Endodermal cell (in vitro differentiated cells): ENCODE measurements around the gene SPNS3. TPM values are rescaled to one million over a fixed set of nuclear protein-coding genes. Genes with fewer than 3 reads are reported as not detected.

ENCODE experiments used
- DNase-seq: peaks from one replicate; pipeline ENCODE4 v3.0.0-alpha.2; 2017
- H3K27ac ChIP-seq: 2 replicates; pipeline ENCODE4 v1.5.1; 2013; ENCODE audit warnings: mild to moderate bottlenecking, low read depth, low read length, moderate library complexity
- H3K27me3 ChIP-seq: 2 replicates; pipeline ENCODE4 v1.6.1; 2013; ENCODE audit warnings: mild to moderate bottlenecking, low read length, moderate library complexity; ENCODE audit not compliant: insufficient read depth, control insufficient read depth, poor library complexity, severe bottlenecking
- H3K36me3 ChIP-seq: 2 replicates; pipeline ENCODE4 v1.7.0; 2013; ENCODE audit warnings: mild to moderate bottlenecking, low read length, moderate library complexity; ENCODE audit not compliant: control insufficient read depth, insufficient read depth
- H3K4me1 ChIP-seq: one replicate; pipeline ENCODE4 v1.7.0; 2013; ENCODE audit warnings: low read length; ENCODE audit not compliant: control insufficient read depth, insufficient read depth
- H3K4me3 ChIP-seq: 2 replicates; pipeline ENCODE4 v1.5.1; 2013; ENCODE audit warnings: mild to moderate bottlenecking, low read length, moderate library complexity
- H3K9ac ChIP-seq: 2 replicates; pipeline ENCODE4 v1.6.1; 2013; ENCODE audit warnings: mild to moderate bottlenecking, low read length, moderate library complexity; ENCODE audit not compliant: poor library complexity, severe bottlenecking; ENCODE audit errors: extremely low read depth
- H3K9me3 ChIP-seq: 2 replicates; pipeline ENCODE4 v1.6.1; 2013; ENCODE audit warnings: mild to moderate bottlenecking, low read length, moderate library complexity; ENCODE audit not compliant: control insufficient read depth
- H3K27ac Mint-ChIP-seq: 2 replicates; pipeline ENCODE4 v1.8.0; 2020; ENCODE audit warnings: mixed read lengths
- H3K27me3 Mint-ChIP-seq: 2 replicates; pipeline ENCODE4 v1.8.0; 2021; ENCODE audit warnings: mild to moderate bottlenecking, mixed read lengths; ENCODE audit not compliant: insufficient read depth
- H3K36me3 Mint-ChIP-seq: 2 replicates; pipeline ENCODE4 v1.8.0; 2020; ENCODE audit warnings: low read depth, mixed read lengths
- H3K4me1 Mint-ChIP-seq: 2 replicates; pipeline ENCODE4 v1.8.0; 2020; ENCODE audit warnings: mixed read lengths
- H3K4me3 Mint-ChIP-seq: 2 replicates; pipeline ENCODE4 v1.8.0; 2020; ENCODE audit warnings: mild to moderate bottlenecking, moderate library complexity, mixed read lengths
- H3K9me3 Mint-ChIP-seq: 2 replicates; pipeline ENCODE4 v1.8.0; 2020; ENCODE audit warnings: mild to moderate bottlenecking, mixed read lengths
- WGBS, 2 experiments: methylation state at CpG; one replicate each; pipeline versions ENCODE4 v1.1.5 to v1.1.7; 2013; ENCODE audit warnings: missing lambda C conversion rate in 2 of 2, mixed read lengths in 1 of 2; ENCODE audit not compliant: insufficient coverage in 1 of 2, insufficient read length in 1 of 2; 5-methylcytosine and 5-hydroxymethylcytosine counted together
- total RNA-seq, 2 donors: library from RNA; stranded (reverse); fragmentation: NEBNext Ultra II Directional in 1 of 2; extraction: Animal tissue kit (Norgen Biotek cat#: 25700) in 1 of 2; gene quantifications; 2 replicates in 1 of 2; 3 replicates in 1 of 2; pipeline ENCODE4 v1.2.1, GENCODE V29; 2021
- TF ChIP-seq, protein P1 (sequence below): fragments of 200-600 bp; sonication (generic); conservative IDR thresholded peaks from 2 replicates; pipeline ENCODE4 v1.5.0; 2021; ENCODE audit warnings: antibody characterized with exemption, mild to moderate bottlenecking

SPNS3 gene
- total RNA-seq, 2 donors from 2014 or later: not detected

DNA sequence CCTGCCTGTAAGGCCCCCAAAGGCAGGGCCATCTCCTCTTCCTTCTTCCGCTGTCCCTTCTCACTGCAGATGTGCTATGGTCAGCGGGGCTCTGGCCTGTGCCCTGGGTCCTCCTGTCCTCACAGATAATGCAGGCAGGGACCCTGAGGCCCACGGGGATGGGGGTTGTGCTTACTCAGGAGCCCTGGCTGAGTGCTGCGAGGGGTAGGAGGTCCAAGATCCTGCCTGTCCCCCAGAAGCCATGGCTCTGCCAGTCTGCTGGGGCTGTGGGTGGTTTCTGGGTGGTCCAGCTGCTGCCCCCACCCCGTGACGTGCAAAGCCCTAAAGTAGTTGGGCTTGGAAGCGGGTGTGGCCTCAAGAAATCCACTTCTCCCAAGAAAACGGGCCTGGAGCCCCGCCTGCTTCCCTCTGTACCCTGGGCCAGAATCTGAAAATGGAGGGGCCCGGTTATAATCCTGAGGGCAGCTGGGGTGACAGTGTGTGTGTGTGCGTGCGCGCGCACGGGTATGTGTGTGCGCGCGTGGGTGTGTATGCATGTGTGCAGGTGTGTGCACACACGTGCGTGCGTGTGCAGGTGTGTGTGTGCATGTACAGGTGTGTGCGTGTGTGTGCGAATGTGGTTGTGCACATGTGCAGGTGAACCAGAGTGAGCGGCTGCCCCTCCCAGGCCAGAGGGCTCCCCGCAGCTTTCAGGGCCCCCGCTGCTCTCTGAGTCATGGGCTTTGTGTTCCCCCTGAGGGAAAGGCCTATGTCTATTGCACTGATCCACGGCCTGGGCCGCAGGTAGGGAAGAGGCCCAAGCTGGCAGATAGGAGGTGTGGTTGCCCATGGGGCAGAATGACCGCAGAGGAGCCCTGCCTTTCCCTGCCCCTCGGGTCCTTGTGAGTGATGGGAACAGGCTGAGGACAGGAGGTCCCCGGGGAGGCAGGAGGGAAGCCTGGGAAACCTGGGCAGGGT, 78.7 kb downstream of the SPNS3 start:
- Histone ChIP-seq H3K36me3 (no peaks in the 10 kb centered on the region), H3K27me3 (no peaks in the 10 kb centered on the region), H3K4me1 (no peaks in the 10 kb centered on the region), H3K4me3 (no peak overlapping the region), H3K9ac (no peak overlapping the region), H3K9me3 (no peaks in the 10 kb centered on the region), H3K27ac (no peak overlapping the region)
- TF ChIP-seq, protein P1, sequence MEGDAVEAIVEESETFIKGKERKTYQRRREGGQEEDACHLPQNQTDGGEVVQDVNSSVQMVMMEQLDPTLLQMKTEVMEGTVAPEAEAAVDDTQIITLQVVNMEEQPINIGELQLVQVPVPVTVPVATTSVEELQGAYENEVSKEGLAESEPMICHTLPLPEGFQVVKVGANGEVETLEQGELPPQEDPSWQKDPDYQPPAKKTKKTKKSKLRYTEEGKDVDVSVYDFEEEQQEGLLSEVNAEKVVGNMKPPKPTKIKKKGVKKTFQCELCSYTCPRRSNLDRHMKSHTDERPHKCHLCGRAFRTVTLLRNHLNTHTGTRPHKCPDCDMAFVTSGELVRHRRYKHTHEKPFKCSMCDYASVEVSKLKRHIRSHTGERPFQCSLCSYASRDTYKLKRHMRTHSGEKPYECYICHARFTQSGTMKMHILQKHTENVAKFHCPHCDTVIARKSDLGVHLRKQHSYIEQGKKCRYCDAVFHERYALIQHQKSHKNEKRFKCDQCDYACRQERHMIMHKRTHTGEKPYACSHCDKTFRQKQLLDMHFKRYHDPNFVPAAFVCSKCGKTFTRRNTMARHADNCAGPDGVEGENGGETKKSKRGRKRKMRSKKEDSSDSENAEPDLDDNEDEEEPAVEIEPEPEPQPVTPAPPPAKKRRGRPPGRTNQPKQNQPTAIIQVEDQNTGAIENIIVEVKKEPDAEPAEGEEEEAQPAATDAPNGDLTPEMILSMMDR: no peak
- WGBS, 2 experiments: 94 to 96% methylated on average over 18 to 31 of the region's 31 CpGs
- no peak overlapping the region for H3K27ac Mint-ChIP-seq
- H3K27me3 Mint-ChIP-seq: peaks cover 9% of the 10 kb centered on the region
- no peaks in the 10 kb centered on the region for H3K36me3 Mint-ChIP-seq
- H3K4me1 Mint-ChIP-seq: no peaks in the 10 kb centered on the region
- H3K4me3 Mint-ChIP-seq: no peak overlapping the region
- DNase-seq: no peak
- no peaks in the 10 kb centered on the region for H3K9me3 Mint-ChIP-seq

DNA sequence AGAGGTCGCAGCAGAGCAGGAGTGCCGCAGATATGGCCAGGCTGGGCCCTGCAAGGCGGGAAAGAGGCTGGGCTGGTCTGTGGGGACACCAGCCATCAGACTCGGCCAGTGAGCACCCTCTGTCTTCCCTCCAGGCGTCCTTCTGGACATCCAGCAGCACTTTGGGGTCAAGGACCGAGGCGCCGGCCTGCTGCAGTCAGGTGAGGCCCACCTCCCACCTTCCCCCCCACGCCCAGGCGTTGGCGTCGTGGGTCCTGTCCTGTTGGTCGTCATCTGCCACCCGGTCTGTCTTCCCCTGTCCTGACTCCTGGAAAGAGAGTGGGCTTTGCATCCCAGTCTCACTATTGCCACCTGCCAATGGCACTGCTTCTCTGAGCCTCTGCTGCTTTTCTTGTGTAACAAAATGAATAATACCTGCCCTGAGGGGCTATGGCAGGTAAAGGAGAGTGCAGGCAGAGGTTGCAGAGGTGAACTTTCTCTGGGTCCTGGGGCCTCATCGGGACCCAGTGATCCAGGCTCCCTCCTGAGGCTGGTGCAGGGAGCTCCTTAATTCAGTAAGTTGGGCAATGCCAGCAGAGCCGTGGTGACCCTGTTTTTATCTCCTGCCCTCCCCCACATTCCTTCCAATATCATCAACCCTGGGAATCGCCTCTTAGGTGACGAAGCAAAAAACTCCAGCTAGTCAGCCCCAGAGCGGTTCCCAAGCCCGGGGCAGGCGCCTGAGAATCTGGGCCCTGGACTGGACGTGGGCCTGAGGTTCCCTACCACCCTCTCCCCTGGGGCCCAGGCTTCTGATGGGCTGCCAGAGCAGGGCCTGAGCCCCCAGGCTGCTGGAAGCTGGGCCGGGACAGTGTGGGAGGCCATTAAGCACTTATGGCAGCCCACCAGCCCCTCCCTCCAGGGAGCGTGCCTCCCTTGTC, 79.6 kb downstream of the SPNS3 start:
- TF ChIP-seq, protein P1: peak; percentile 25
- no peaks in the 10 kb centered on the region for H3K27me3 ChIP-seq
- H3K4me3 Mint-ChIP-seq: no peak overlapping the region
- H3K4me3 ChIP-seq: no peak overlapping the region
- no peaks in the 10 kb centered on the region for H3K9me3 ChIP-seq
- DNase-seq: no peak
- no peaks in the 10 kb centered on the region for H3K9me3 Mint-ChIP-seq
- 91 to 93% methylated on average over 11 to 24 of the region's 24 CpGs for WGBS, 2 experiments
- peaks cover 9% of the 10 kb centered on the region for H3K27me3 Mint-ChIP-seq
- no peaks in the 10 kb centered on the region for H3K4me1 ChIP-seq
- no peaks in the 10 kb centered on the region for H3K4me1 Mint-ChIP-seq
- H3K9ac ChIP-seq: no peak overlapping the region
- H3K27ac ChIP-seq: no peak overlapping the region
- no peaks in the 10 kb centered on the region for H3K36me3 ChIP-seq
- H3K36me3 Mint-ChIP-seq: no peaks in the 10 kb centered on the region
- no peak overlapping the region for H3K27ac Mint-ChIP-seq

DNA sequence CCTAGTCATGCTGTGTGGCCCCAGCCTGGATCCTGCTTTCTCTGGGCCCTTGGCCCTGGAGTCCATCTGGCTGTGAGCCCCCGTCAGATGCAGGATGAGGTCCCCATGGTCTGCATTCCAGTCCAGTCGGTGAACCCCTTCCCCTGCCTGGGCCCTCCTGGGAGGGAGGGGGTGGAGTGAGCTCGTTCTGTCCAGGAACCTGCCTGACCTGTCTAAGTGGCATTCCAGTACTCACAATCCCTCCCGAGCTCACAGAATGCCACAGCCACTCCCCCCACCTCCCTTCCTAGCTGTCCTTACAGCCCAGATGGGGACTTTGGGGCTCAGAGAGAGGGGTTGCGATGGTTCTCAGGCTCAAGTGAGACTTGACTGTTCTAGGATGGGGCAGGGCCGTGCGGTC, 80.5 kb downstream of the SPNS3 start:
- Mint-ChIP-seq H3K36me3 (no peaks in the 10 kb centered on the region), H3K4me3 (no peak overlapping the region), H3K4me1 (no peaks in the 10 kb centered on the region), H3K9me3 (no peaks in the 10 kb centered on the region), H3K27ac (no peak overlapping the region), H3K27me3 (peaks cover 9% of the 10 kb centered on the region)
- Histone ChIP-seq H3K27me3 (no peaks in the 10 kb centered on the region), H3K4me1 (no peaks in the 10 kb centered on the region), H3K27ac (no peak overlapping the region), H3K9ac (no peak overlapping the region), H3K9me3 (no peaks in the 10 kb centered on the region), H3K36me3 (no peaks in the 10 kb centered on the region), H3K4me3 (no peak overlapping the region)
- DNase-seq: peak; percentile 79
- TF ChIP-seq, protein P1: no peak
- WGBS, 2 experiments: 89% methylated on average over 6 of the region's 7 CpGs; no CpG with 5 or more reads in 1 of the 2 experiments
